Uterus (tissue), 4 donors: ENCODE data around the gene PLXDC2. TPM values are rescaled to one million over a fixed set of nuclear protein-coding genes. Genes with fewer than 3 reads are reported as not detected.

ENCODE experiments used
- DNase-seq, 2 donors: peaks; one replicate each; pipeline ENCODE4 v3.0.0-alpha.2; 2019 to 2020
- H3K27ac ChIP-seq, 2 donors: fragments of 200-600 bp; sonication (generic); 1 replicate in 1 of 2; 2 replicates in 1 of 2; pipeline ENCODE4 v1.5.1; 2016 to 2018
- H3K27me3 ChIP-seq, 2 donors: fragments of 200-600 bp; sonication (generic); one replicate each; pipeline ENCODE4 v1.5.1; 2018 to 2019; ENCODE audit warnings: control low read depth in 1 of 2
- H3K36me3 ChIP-seq, 2 donors: fragments of 200-600 bp; sonication (generic); one replicate each; pipeline ENCODE4 v1.5.1; 2019; ENCODE audit warnings: control low read depth in 1 of 2
- H3K4me1 ChIP-seq, 2 donors: fragments of 200-600 bp; sonication (generic); one replicate each; pipeline ENCODE4 v1.5.1; 2018 to 2019; ENCODE audit warnings: control low read depth in 1 of 2
- H3K4me3 ChIP-seq, 2 donors: fragments of 200-600 bp; sonication (generic); 1 replicate in 1 of 2; 2 replicates in 1 of 2; pipeline ENCODE4 v1.5.1; 2018 to 2019; ENCODE audit warnings: mild to moderate bottlenecking in 1 of 2
- H3K9me3 ChIP-seq, 2 donors: fragments of 200-600 bp; sonication (generic); one replicate each; pipeline ENCODE4 v1.5.1; 2019; ENCODE audit warnings: control low read depth in 1 of 2
- CTCF ChIP-seq, 4 experiments: fragments of 200-600 bp in 2 of 4; fragments of 450-650 bp in 2 of 4; sonication (generic) in 2 of 4; IDR thresholded peaks; one replicate each; pipeline ENCODE4 v1.5.1; 2016 to 2019; ENCODE audit warnings: antibody characterized with exemption in 4 of 4, mild to moderate bottlenecking in 2 of 4, moderate library complexity in 1 of 4
- POLR2A ChIP-seq, 2 donors: fragments of 450-650 bp; IDR thresholded peaks; one replicate each; pipeline ENCODE4 v1.6.1; 2016; ENCODE audit warnings: antibody characterized with exemption in 2 of 2, mild to moderate bottlenecking in 1 of 2, moderate library complexity in 1 of 2
- intact Hi-C: fragments of 100-400 bp; cut with DNase I; formaldehyde crosslinking; loops from one replicate; pipeline ENCODE4 v1.15.1; 2023; ENCODE audit warnings: low total_unique reads
- total RNA-seq, 4 donors: library from RNA; depleted of rRNA in 3 of 4; stranded (reverse); fragments of >200 nt in 3 of 4; gene quantifications; one replicate each; pipeline versions ENCODE4 v1.1.0 to v1.2.4, GENCODE V29; 2014 to 2023
- donor health status: DM: yes; HTN: yes; CAD: no.

Gene PLXDC2
- total RNA-seq, 4 donors from 2014 or later, result 39.4 to 59.2 (median 52.2) TPM

DNA sequence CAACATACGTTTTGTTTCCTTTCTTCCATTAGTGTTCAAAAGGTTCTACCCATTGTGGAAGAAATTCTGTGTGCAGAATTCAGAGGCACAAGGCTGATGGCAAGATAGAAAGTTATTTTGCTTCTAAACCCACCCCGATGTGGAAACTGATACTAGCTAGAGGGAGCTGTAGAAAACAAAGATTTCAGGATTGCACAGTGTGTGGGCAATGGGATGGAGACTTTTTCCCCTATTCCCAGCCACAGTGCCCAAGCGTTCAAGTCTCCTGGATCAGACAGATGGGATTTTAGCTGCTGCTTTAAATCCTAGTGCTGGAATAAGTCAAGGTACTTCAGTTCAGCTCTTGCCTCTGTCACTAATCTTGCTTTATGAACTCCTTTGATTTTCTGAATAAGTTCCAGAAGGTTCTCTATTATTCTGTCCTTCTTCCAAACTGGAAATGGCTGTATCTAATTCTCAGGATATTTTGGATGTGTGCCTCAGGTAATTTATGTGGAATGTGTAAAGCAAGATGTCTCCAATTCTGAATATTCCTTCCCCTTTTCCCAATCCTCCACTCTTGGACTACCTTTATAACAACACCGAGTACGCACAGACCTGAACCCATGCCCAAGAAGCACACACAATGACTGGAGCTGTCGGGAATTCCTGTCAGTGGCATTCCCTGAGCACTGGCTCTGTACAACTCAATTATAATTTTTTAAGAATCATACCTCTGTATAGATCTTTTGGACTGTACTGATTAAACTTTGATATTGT lies 473.0 kb downstream of the PLXDC2 start:
- no peak overlapping the region for H3K4me3 ChIP-seq
- H3K27ac ChIP-seq, result no peak overlapping the region
- no peak for TF ChIP-seq CTCF (IDR thresholded peaks at IDR 0.05)
- TF ChIP-seq POLR2A (IDR thresholded peaks at IDR 0.05), result no peak
- no peaks in the 10 kb centered on the region for H3K27me3 ChIP-seq
- DNase-seq, result no peak
- no peaks in the 10 kb centered on the region for H3K36me3 ChIP-seq
- no peaks in the 10 kb centered on the region for H3K4me1 ChIP-seq
- intact Hi-C loops, result no loop called here
- no peaks in the 10 kb centered on the region for H3K9me3 ChIP-seq

- H3K27me3 ChIP-seq, result no peaks in the 10 kb centered on the region
- TF ChIP-seq POLR2A (IDR thresholded peaks at IDR 0.05), result no peak
- no peak for TF ChIP-seq CTCF (IDR thresholded peaks at IDR 0.05)
- peaks cover 0 to 4% of the 10 kb centered on the region in 2 donors for H3K9me3 ChIP-seq
- no peak for DNase-seq
- intact Hi-C loops, result no loop called here
- H3K36me3 ChIP-seq, result no peaks in the 10 kb centered on the region
- no peak overlapping the region for H3K27ac ChIP-seq
- no peaks in the 10 kb centered on the region for H3K4me1 ChIP-seq
- H3K4me3 ChIP-seq, result no peak overlapping the region
These were observed 482.2 kb downstream of the PLXDC2 start for GRCh38 chr10:20298417-20298816.

- Histone ChIP-seq H3K4me1 (no peaks in the 10 kb centered on the region), H3K27ac (no peak overlapping the region), H3K27me3 (no peaks in the 10 kb centered on the region), H3K9me3 (peaks cover 0 to 4% of the 10 kb centered on the region in 2 donors), H3K4me3 (no peak overlapping the region), H3K36me3 (no peaks in the 10 kb centered on the region)
- intact Hi-C loops, result no loop called here
- no peak for TF ChIP-seq POLR2A (IDR thresholded peaks at IDR 0.05)
- TF ChIP-seq CTCF (IDR thresholded peaks at IDR 0.05), result no peak
- no peak for DNase-seq
These were observed 483.0 kb downstream of the PLXDC2 start for GRCh38 chr10:20299034-20299736.

DNA sequence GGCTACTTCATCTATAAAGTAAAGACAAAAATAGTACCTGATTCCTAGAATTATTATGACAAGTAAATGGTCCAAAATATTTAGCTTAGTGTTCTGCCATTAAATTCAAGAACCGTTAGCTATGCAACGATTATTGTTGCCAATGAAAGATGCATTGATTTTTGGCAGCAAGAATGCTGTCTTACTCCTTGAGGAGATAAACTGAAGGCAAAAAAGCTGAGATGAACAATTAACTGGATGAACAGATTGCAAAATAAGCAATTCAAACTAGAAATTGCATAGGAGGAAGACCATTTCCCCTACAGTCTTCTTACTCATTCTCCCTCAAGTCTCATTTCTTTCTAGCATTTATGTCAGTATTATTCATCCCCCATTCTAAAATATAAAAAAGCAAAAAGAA lies 484.5 kb downstream of the PLXDC2 start:
- intact Hi-C loops, result no loop called here
- no peaks in the 10 kb centered on the region for H3K36me3 ChIP-seq
- no peak for TF ChIP-seq CTCF (IDR thresholded peaks at IDR 0.05)
- TF ChIP-seq POLR2A (IDR thresholded peaks at IDR 0.05), result no peak
- H3K9me3 ChIP-seq, result peaks cover 0 to 4% of the 10 kb centered on the region in 2 donors
- no peak overlapping the region for H3K4me3 ChIP-seq
- no peak overlapping the region for H3K27ac ChIP-seq
- no peak for DNase-seq
- no peaks in the 10 kb centered on the region for H3K4me1 ChIP-seq
- no peaks in the 10 kb centered on the region for H3K27me3 ChIP-seq

- H3K27ac ChIP-seq, result no peak overlapping the region
- no peak for TF ChIP-seq CTCF (IDR thresholded peaks at IDR 0.05)
- TF ChIP-seq POLR2A (IDR thresholded peaks at IDR 0.05), result no peak
- no peak overlapping the region for H3K4me3 ChIP-seq
- no peaks in the 10 kb centered on the region for H3K36me3 ChIP-seq
- H3K4me1 ChIP-seq, result no peaks in the 10 kb centered on the region
- intact Hi-C loops, result no loop called here
- DNase-seq, result no peak
- H3K27me3 ChIP-seq, result no peaks in the 10 kb centered on the region
- H3K9me3 ChIP-seq, result peaks cover 0 to 4% of the 10 kb centered on the region in 2 donors
These were observed 485.8 kb downstream of the PLXDC2 start for GRCh38 chr10:20302033-20302432.
